Skeletal muscle cell (primary cell): Measurements from ENCODE around the gene DENND1A.

ENCODE experiments used
- DNase-seq: peaks from one replicate; pipeline ENCODE4 v3.0.0-alpha.2; 2010; ENCODE audit warnings: low read depth
- H3K4me3 ChIP-seq: 2 replicates; pipeline ENCODE4 v1.5.1; 2011; ENCODE audit warnings: low read depth, mild to moderate bottlenecking, control low read depth, low read length, moderate library complexity

Gene DENND1A

DNA sequence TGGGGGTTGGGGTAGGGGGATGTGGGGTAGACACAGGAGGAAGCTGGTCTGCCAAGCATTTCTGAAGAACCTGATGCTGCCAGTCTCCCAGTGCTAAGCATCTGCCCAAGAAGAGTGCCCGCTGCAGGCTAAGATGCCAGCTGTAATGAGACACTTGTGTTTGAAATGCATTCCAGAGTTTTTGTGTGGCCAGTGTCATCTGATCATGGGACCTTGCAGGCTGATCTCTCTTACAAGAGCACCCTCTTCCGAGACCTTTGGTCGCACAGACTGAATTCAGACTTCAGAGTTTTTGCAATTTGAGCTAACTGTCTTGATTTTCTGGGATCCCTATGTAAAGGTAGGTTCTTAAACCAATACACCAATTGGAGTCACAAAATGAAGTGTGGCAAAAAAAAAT is 58.1 kb downstream of the DENND1A start:
- no peak for DNase-seq
- no peak overlapping the region for H3K4me3 ChIP-seq

DNA sequence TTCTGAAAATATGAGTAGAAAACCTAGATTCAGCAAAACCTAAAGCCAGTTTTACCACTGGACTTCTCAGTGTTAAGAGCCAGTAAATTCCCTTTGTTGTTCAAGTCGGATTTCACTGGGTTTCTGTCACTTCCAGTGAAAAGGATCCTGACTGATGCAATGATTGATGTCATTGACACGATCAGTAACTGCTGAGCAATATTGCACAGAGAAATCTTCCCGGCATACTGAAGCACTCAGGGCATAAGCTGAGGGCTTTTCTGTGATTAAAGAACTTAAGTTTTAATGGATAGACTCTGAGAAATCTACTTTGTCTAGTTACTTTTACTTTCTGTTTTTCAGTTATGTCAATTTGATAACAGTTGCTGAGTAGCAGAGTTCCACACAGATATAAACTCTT is 61.9 kb downstream of the DENND1A start:
- H3K4me3 ChIP-seq = no peak overlapping the region
- no peak for DNase-seq

DNA sequence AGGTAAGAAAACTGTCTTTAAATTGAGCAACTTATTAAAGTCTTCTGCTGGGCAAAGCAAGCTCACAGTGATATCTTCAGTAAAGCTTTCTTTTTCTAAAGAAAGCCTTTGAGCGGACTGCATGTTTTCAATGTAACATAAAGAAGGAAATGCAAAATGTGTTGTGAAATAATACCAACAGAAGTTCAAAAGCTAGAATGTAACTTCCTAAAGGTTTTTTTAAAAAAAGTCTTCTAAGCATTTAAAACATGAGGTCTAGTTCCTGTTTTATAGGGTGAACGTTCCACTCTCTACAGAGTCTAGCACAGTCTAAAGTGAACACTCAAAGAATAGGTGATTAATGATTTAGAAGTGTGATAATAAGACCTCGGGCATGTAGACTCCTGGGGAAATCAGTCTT is 62.9 kb downstream of the DENND1A start:
- no peak overlapping the region for H3K4me3 ChIP-seq
- no peak for DNase-seq

DNA sequence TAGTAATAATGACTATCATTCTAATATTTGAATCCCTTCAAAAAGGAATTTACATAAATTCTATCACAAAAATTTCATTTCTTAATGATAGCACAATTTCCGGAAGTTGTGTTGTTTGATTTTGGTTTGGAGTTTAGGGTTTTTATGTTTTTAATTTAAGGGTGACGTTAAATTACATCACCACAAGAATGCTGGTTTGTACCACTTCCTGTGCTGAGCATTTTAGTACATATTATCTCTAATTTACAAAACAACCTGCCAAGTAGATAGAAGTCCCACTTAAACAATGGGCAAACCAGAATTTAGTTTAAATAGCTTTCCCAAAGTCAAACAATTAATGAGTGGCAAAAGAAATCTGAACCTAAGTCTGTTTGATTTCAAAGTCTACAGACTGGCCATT is 63.4 kb downstream of the DENND1A start:
- H3K4me3 ChIP-seq = no peak overlapping the region
- DNase-seq = no peak

DNA sequence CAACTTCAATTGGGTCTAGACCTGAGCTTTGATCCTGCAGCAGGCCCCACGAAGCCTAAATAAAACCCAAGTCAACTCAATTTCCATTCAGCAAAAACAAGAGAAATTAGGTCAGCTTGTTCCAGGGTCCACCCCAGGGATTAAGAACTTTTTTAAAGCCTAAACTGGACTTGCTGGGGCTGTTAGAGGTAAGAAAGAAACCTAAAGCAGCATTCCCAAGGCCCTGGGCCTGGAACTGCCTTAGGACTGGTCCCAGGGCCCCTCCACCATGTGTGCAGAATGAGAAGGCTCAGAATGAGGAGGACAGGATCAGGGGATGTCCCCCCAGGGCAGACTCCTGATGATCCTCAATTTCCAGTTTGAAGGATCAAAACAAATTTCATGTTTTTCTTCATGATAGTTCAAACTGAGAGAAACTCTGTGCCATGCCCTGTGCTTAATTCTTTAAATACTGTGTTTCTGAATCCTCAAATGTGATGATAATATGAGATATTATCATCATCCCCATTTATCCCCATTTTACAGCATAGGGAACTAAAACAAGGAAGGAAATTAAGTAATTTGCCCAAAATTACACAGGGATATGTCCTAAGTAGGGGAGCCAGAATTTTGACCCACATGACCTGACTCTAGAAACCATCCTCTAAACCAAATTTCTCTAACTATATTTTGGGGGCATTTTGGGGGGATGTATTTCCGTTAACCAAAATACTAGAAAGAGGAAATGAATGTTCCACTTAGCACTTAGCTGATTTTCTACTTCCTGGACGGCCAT is 64.5 kb downstream of the DENND1A start:
- DNase-seq = no peak
- no peak overlapping the region for H3K4me3 ChIP-seq

DNA sequence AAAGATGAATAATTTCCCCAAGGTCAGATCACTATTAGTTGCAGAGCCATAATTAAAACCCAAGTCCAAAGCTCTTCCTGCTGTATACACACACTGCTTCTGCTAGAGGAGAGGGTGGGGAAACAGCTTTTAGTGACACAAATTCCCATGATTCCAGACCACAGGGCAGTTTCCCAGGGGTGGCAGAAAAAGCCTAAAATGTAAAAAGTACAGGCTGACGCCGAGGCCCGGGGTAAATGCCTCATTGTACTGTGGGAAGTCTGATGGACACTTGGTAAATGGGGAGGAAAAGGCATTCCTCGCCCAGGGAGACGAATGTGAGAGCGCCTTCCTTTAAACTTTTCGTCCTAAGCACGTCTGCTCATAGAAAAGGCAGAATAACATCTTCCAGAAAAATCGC is 65.7 kb downstream of the DENND1A start:
- DNase-seq = no peak
- H3K4me3 ChIP-seq = no peak overlapping the region

DNA sequence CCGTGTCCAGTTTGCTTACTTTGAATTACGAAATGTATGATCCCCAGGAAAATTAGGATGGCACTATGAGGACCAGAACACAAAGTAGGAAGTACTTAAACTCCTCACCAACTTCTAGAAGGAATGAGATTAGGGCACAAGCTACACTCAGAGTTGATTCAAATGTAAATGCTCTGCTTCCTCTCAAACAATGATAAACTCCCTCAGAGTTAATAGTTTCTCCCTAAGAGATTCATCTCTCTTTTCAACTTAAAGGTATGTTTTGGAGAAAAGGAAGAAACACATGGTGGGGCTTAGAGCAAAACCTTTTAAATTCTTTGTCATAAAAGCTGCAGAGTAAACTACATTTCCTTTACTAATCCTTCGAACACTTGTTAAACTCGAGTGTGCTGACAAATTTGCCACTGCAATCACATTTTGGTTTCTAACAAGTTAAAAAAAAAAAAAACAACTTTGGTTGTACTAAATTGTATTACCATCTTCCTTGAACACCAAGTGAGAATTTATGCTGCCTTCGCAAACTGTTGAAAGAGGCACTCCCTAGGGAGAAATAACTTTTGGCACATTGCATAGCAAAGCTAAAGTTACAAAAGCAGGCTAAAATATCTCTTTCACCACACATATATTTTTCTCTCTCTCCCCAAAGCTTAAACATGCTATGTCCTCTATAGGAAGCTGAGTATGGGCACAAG is 66.6 kb downstream of the DENND1A start:
- DNase-seq = peak; percentile 71

DNA sequence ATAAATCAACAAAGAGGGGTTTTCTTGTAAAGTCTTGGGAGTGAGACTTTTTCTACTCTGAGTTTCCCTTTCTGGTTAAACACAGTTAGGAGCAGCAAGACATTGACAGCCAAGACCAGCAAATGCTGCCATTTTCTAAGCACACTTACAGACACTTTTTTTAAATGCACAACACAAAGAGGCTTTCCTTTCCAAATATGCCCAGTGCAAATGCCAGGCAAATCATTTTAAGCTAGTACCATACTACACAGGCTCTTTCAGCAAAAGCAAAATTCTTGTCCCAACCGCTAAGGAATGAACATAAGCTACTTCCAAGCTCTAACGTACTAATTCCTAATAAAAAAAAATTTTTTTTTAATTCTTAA is 68.2 kb downstream of the DENND1A start:
- no peak for DNase-seq
- H3K4me3 ChIP-seq = no peak overlapping the region

More for the DNA sequence above, 66.6 kb downstream of the DENND1A start:
- no peak overlapping the region for H3K4me3 ChIP-seq

DNA sequence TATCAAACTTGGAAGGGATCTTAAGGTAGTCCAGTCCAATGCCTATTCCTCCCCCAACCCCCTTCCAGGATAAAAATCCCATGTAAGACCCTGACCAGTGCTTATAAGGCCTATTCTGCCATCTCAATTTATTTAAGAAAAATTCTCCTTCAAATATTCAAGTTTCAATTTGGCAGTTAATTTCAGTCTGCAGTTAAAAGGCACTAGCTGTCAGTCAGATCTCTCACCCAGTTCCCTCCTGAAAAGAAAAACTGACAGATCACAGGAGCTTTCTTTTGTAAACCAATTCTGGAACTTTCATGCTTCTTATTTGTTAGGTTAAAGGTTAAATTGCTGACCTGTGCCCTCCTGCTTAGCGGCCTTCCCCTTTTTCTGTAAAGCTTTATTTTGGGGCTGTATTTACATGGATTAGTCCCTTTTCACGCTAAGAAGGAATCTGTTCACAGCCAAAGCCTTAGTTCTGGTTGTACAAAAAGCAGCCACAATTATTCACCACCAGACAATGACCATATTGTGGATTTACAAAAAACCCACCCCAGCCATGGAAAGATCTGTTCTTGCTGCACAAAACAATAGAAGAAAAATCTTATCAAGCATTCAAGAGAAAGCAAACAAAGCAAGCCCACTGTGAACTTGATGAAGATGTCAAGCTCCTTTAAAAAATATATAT is 68.7 kb downstream of the DENND1A start:
- no peak overlapping the region for H3K4me3 ChIP-seq
- no peak for DNase-seq

DNA sequence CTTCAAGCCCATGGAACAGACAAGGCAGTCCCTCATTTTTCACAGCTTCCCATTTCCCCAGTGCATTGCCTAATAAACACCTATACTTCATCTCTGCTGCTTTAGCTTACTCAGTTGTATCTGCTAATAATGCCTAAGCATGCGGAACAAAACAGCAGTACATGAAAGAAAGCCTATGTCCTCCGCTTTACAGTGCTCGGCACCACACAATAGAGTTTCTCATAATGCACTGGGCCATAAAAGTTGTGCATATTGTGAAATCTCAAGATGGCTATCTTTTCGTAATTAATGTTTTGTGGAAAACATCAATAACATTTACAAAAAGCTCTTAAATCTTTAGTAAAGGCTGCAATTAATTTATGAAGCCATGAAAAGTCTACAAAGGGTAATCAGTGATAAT is 69.3 kb downstream of the DENND1A start:
- DNase-seq = no peak
- no peak overlapping the region for H3K4me3 ChIP-seq

DNA sequence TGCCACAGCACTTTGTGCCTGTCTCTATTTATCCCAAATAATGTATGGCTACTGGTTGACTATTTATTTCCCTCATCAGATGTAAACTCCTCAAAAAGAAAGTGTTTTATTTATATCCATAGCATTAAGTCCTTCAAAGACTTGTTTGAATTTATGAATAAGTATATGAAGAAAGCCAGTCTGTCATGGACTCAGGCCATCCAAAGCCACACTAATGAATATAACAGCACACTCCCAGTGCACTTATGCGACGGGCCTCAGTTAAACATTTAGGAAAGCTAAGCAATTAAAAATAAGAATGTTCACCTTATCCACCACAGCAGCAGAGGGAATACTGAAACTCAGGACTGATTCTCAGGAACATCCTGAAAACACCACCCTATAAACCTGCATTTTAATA is 77.5 kb downstream of the DENND1A start:
- no peak overlapping the region for H3K4me3 ChIP-seq
- no peak for DNase-seq

DNA sequence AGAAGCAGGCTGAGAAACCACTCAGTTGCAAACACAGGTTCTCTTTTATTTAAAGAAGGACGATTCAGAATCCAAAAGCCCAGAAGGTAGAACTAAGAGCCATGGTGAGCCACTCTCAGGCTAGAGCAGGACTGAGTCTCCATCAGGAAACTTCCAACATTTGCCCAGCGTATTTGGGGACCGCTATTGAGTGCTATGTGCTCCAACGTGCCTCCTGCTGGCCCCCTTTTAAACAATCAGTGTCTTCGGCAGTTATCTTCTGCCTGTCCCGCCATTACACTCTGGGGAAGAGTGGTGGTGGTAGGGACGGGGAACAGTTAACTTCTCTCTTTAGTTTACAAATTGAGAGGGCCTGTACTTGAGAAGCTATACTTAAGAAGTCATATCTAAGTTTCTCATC is 78.1 kb downstream of the DENND1A start:
- no peak for DNase-seq
- no peak overlapping the region for H3K4me3 ChIP-seq

DNA sequence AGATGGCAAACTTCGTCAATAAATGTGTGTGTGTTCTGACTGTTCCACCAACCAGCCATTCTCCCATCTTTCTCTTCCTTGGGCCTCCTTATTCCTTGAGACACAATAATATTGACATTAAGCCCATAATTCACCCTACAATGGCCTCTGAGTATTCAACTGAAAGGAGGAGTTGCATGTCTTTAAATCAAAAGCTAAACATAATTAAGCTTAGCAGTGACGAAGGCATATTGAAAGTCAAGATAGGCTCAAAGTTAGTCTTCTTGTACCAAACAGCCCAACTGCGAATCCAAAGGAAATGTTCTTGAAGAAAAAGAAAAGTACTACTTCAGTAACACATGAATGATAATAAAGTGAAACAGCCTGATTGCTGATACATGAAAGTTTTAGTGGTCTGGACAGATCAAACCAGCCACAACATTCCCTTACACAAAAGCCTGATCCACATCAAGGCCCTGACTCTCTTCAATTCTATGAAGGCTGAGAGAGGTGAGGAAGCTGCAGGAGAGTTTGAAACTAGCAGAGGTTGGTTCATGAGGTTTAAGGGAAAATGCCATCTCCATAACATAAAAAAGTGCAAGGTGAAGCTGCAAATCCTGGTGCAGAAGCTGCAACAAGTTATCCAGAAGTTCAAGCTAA is 81.4 kb downstream of the DENND1A start:
- H3K4me3 ChIP-seq = no peak overlapping the region
- DNase-seq = no peak

DNA sequence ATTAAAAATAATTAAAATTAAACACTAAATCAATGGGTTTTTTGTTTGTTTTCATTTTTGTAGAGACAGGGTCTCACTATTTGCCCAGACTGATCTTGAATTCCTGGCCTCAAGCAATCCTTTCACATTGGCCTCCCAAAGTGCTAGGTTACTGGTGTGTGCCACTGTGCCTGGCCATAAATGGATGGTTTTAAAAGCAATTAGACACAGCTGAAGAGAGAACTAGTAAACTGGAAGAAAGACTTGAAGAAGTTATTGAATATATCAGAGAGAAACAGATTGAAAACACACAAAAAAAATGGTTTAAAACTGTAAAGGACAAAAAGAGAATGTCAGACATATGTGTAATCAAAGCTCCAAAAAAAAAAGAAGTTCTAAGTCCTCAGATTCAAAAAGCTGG is 83.0 kb downstream of the DENND1A start:
- DNase-seq = no peak
- no peak overlapping the region for H3K4me3 ChIP-seq

DNA sequence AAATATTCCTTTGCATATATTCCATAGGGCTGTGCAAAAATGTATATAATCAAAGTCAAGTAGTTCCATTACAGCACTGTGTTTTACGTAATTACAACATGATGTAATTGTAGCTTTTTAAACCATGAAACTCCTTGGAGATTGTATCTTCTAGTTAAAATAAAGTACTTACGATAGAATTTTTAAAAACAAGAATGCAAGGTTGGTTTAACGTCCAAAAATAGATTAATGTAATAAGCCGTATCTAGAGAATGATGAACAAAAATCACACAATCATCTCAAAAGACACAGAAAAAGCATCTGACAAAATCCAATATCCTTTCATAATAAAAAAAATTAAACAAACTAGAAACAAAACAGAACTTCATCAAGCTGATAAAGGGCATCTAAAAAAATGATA is 86.2 kb downstream of the DENND1A start:
- no peak for DNase-seq
- H3K4me3 ChIP-seq = no peak overlapping the region

DNA sequence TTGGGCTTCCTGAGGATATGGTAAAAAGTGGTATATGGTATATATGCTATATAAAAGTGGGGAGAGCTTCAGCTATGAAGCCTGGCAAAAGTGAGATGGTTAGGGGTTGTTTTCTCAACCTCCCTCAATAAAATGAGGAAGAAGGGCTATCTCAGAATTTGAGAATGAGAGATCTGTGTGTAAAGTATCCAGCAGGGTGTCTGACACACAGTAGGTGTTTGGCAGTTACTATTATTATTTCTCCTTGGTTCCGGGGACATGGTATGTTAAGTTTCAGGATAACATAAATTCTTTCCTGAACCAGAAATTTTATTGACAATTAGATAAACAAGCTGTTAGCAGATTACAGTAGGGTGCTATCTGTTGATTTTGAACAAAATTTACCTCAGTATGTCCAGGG is 94.1 kb downstream of the DENND1A start:
- DNase-seq = no peak
- no peak overlapping the region for H3K4me3 ChIP-seq

DNA sequence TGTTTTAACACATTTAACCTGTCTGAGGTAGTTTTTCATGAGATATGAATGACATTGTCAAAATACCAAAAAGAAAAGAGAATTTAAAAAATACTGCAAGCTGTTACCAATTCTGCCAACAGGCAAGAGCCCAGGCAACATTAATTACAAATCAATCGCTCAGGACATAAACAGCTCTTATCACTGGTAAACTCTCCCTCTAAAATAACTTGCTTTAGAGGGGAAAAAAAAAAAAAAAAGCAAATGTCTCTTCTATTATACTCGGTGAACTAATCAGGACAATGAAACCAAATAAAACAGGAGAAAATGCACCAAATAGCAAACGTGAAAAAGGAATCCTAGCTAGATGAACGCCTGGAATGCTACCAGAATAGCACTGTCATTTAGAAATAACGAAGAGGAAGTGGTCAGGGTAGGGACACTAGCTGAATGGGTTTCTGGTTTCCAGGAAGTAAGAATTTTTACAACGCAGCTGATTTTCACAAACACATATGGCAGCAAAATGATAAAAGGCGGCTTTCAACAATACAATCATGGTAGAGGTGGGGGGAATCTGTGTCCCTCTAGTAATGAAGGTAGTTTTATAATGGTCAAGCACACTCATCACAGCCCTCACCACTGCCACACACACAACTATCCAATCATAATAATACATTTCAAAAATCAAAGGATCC is 94.9 kb downstream of the DENND1A start:
- no peak overlapping the region for H3K4me3 ChIP-seq
- no peak for DNase-seq

DNA sequence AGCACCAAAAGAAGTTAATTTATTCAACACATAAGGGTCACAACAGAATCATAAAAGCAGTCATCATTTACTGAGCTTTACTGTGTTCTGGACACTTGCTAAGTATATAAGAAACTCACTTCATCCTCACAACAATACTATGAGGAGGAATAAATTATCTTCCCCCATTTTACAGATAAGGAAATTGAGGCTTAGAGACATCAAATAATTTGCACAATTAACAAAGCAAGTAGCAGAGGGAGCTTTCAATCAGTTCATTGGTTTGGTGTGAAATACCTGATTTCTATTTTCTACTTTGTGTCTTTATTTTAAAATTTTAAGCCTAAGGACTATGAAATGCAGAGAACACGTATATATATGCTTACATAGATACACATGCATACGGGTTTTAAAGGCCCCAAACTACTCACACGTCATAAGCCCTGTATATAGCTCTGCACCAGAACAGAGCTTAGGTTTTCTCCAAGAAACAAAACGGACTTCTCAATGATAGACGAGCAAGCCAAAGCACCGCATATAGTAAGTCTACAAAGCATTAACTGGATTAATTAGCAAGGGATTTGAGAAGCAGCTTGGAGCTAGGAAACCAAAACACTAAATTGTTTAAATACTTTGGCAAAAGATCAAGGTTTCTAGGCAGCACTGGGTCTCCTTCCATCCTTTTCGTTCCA is 95.6 kb downstream of the DENND1A start:
- H3K4me3 ChIP-seq = no peak overlapping the region
- no peak for DNase-seq
